Measurements from ENCODE around the gene ZMYM2.

ZMYM2 gene

DNA sequence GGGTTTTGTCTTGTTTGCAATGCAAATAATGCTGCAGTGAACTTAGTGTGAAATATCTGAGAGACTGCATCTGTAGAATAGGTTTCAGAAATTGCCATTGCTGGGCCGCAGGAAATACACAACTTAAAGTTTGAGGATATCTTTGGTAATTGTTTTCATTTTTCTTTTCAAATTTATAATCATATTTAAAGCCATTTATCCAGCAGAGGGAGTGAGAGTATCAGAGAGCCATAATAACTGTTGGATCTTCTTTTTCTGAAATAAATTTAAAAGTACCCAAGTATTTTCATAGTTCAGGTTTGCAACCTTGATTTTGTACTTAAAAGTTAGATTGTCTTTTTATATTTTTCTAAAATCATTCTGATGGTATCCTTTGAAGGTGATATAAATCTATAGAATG lies 99.4 kb downstream of the ZMYM2 start:
- no peaks in the 10 kb centered on the region for H3K4me1 ChIP-seq (ENCODE audit: insufficient read depth, low read length)
- no peak overlapping the region for H3K9ac ChIP-seq (ENCODE audit: low read depth, low read length)
- no peaks in the 10 kb centered on the region for H3K9me3 ChIP-seq (ENCODE audit: insufficient read depth, low read length, severe bottlenecking)
- no peak overlapping the region for H2AFZ ChIP-seq (ENCODE audit: low read depth, low read length)
- H3K27ac ChIP-seq (ENCODE audit: low read length), result no peak overlapping the region
- no peak for DNase-seq
- TF ChIP-seq, protein P1, sequence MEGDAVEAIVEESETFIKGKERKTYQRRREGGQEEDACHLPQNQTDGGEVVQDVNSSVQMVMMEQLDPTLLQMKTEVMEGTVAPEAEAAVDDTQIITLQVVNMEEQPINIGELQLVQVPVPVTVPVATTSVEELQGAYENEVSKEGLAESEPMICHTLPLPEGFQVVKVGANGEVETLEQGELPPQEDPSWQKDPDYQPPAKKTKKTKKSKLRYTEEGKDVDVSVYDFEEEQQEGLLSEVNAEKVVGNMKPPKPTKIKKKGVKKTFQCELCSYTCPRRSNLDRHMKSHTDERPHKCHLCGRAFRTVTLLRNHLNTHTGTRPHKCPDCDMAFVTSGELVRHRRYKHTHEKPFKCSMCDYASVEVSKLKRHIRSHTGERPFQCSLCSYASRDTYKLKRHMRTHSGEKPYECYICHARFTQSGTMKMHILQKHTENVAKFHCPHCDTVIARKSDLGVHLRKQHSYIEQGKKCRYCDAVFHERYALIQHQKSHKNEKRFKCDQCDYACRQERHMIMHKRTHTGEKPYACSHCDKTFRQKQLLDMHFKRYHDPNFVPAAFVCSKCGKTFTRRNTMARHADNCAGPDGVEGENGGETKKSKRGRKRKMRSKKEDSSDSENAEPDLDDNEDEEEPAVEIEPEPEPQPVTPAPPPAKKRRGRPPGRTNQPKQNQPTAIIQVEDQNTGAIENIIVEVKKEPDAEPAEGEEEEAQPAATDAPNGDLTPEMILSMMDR (IDR thresholded peaks at IDR 0.05; ENCODE audit: borderline replicate concordance, extremely low read depth, low read length, poor library complexity, severe bottlenecking), result peak; percentile 17
- TF ChIP-seq EZH2 (IDR thresholded peaks at IDR 0.05; ENCODE audit: borderline replicate concordance, low read depth, low read length, severe bottlenecking), result no peak
- H3K36me3 ChIP-seq (ENCODE audit: insufficient read depth, low read length), result peaks cover 77% of the 10 kb centered on the region
- ATAC-seq (ENCODE audit: insufficient read depth, low read depth), result no peak
- no peaks in the 10 kb centered on the region for H3K79me2 ChIP-seq (ENCODE audit: insufficient read depth, low read length)
- H3K4me2 ChIP-seq (ENCODE audit: insufficient read depth, low read length), result no peak overlapping the region
- no peaks in the 10 kb centered on the region for H4K20me1 ChIP-seq (ENCODE audit: insufficient read depth, low read length)
- no peak overlapping the region for H3K4me3 ChIP-seq (ENCODE audit: low read depth in 1 of 2, low read length in 2 of 2)
- no peaks in the 10 kb centered on the region for H3K27me3 ChIP-seq (ENCODE audit: insufficient read depth, low read length, poor library complexity)

DNA sequence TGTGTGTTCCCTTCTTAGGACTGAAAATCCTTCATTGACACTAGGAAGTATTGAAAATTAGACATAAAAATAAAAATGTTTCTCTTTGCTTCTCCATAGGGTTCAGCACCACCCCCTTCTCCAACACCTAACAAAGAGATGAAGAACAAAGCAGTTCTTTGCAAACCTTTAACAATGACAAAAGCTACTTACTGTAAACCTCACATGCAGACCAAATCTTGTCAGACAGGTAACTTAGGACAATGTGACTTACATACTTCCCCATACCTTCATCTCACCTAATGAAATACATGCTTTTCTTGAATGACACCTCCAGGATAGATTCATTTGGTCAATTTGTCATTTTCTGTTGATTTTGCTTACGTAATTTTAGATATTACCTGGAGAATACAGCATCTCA lies 99.9 kb downstream of the ZMYM2 start:
- H3K9me3 ChIP-seq (ENCODE audit: insufficient read depth, low read length, severe bottlenecking), result no peaks in the 10 kb centered on the region
- H3K79me2 ChIP-seq (ENCODE audit: insufficient read depth, low read length), result no peaks in the 10 kb centered on the region
- H3K4me3 ChIP-seq (ENCODE audit: low read depth in 1 of 2, low read length in 2 of 2), result no peak overlapping the region
- TF ChIP-seq EZH2 (IDR thresholded peaks at IDR 0.05; ENCODE audit: borderline replicate concordance, low read depth, low read length, severe bottlenecking), result no peak
- TF ChIP-seq, protein P1 (IDR thresholded peaks at IDR 0.05; ENCODE audit: borderline replicate concordance, extremely low read depth, low read length, poor library complexity, severe bottlenecking), result no peak
- H3K9ac ChIP-seq (ENCODE audit: low read depth, low read length), result no peak overlapping the region
- H2AFZ ChIP-seq (ENCODE audit: low read depth, low read length), result no peak overlapping the region
- H3K27me3 ChIP-seq (ENCODE audit: insufficient read depth, low read length, poor library complexity), result no peaks in the 10 kb centered on the region
- ATAC-seq (ENCODE audit: insufficient read depth, low read depth) (no peak), DNase-seq (no peak)
- no peak overlapping the region for H3K27ac ChIP-seq (ENCODE audit: low read length)
- H4K20me1 ChIP-seq (ENCODE audit: insufficient read depth, low read length), result no peaks in the 10 kb centered on the region
- H3K4me1 ChIP-seq (ENCODE audit: insufficient read depth, low read length), result no peaks in the 10 kb centered on the region
- no peak overlapping the region for H3K4me2 ChIP-seq (ENCODE audit: insufficient read depth, low read length)
- H3K36me3 ChIP-seq (ENCODE audit: insufficient read depth, low read length), result peaks cover 76% of the 10 kb centered on the region

DNA sequence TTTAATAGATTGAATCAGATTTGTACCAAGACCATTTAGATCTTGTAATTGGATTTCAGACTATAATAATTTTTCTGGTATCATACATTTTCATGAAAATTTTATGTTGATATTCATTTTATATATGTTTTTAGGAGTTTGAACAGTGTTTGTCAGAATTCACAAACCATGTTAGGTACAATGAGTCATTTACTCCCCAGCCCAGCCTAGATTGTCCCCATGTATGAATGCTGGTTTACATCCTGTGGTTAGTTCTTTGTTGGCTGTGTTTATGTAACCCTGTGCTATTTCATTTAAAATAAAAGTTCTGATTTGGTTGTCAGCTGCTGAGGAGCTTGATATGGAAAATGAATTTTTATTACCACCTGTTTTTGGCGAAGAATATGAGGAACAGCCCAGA lies 105.6 kb downstream of the ZMYM2 start:
- DNase-seq (no peak), ATAC-seq (ENCODE audit: insufficient read depth, low read depth) (no peak)
- H3K27ac ChIP-seq (ENCODE audit: low read length), result no peak overlapping the region
- no peak overlapping the region for H3K9ac ChIP-seq (ENCODE audit: low read depth, low read length)
- no peaks in the 10 kb centered on the region for H3K79me2 ChIP-seq (ENCODE audit: insufficient read depth, low read length)
- no peaks in the 10 kb centered on the region for H3K9me3 ChIP-seq (ENCODE audit: insufficient read depth, low read length, severe bottlenecking)
- no peak overlapping the region for H2AFZ ChIP-seq (ENCODE audit: low read depth, low read length)
- H3K4me3 ChIP-seq (ENCODE audit: low read depth in 1 of 2, low read length in 2 of 2), result no peak overlapping the region
- no peaks in the 10 kb centered on the region for H3K27me3 ChIP-seq (ENCODE audit: insufficient read depth, low read length, poor library complexity)
- no peak overlapping the region for H3K4me2 ChIP-seq (ENCODE audit: insufficient read depth, low read length)
- TF ChIP-seq, protein P1 (IDR thresholded peaks at IDR 0.05; ENCODE audit: borderline replicate concordance, extremely low read depth, low read length, poor library complexity, severe bottlenecking), result no peak
- TF ChIP-seq EZH2 (IDR thresholded peaks at IDR 0.05; ENCODE audit: borderline replicate concordance, low read depth, low read length, severe bottlenecking), result no peak
- no peaks in the 10 kb centered on the region for H3K4me1 ChIP-seq (ENCODE audit: insufficient read depth, low read length)
- peaks cover 77% of the 10 kb centered on the region for H3K36me3 ChIP-seq (ENCODE audit: insufficient read depth, low read length)
- no peaks in the 10 kb centered on the region for H4K20me1 ChIP-seq (ENCODE audit: insufficient read depth, low read length)

DNA sequence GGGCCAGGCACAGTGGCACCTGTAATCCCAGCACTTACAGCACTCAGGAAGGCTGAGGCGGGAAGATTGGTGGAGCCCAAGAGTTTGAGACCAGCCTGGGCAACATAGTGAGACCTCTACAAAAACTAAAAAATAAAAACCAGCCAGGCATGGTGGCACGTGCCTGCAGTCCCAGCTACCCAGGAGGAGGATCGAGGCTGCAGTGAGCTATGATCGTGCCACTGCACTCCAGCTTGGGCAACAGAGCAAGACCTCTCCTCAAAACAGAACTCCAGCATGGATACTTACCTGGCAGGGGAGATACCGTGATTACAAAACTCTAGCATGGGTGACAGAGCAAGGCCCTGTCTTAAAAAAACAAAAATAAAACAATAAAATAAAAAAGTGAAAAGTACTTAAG lies 107.0 kb downstream of the ZMYM2 start:
- no peaks in the 10 kb centered on the region for H3K79me2 ChIP-seq (ENCODE audit: insufficient read depth, low read length)
- H3K4me1 ChIP-seq (ENCODE audit: insufficient read depth, low read length), result no peaks in the 10 kb centered on the region
- H2AFZ ChIP-seq (ENCODE audit: low read depth, low read length), result no peak overlapping the region
- H3K36me3 ChIP-seq (ENCODE audit: insufficient read depth, low read length), result peaks cover 75% of the 10 kb centered on the region
- DNase-seq (no peak), ATAC-seq (ENCODE audit: insufficient read depth, low read depth) (no peak)
- H3K9me3 ChIP-seq (ENCODE audit: insufficient read depth, low read length, severe bottlenecking), result no peaks in the 10 kb centered on the region
- no peak overlapping the region for H3K4me2 ChIP-seq (ENCODE audit: insufficient read depth, low read length)
- H3K4me3 ChIP-seq (ENCODE audit: low read depth in 1 of 2, low read length in 2 of 2), result no peak overlapping the region
- H3K27me3 ChIP-seq (ENCODE audit: insufficient read depth, low read length, poor library complexity), result no peaks in the 10 kb centered on the region
- TF ChIP-seq, protein P1 (IDR thresholded peaks at IDR 0.05; ENCODE audit: borderline replicate concordance, extremely low read depth, low read length, poor library complexity, severe bottlenecking), result no peak
- TF ChIP-seq EZH2 (IDR thresholded peaks at IDR 0.05; ENCODE audit: borderline replicate concordance, low read depth, low read length, severe bottlenecking), result no peak
- no peaks in the 10 kb centered on the region for H4K20me1 ChIP-seq (ENCODE audit: insufficient read depth, low read length)
- no peak overlapping the region for H3K27ac ChIP-seq (ENCODE audit: low read length)
- no peak overlapping the region for H3K9ac ChIP-seq (ENCODE audit: low read depth, low read length)
